OCI-LY3 (cell line): ENCODE measurements around the gene LDLRAD4.

ENCODE experiments used
- H2AFZ ChIP-seq: fragments of 200-600, 300-600 bp; shearing (Covaris generic); 2 replicates; pipeline ENCODE4 v1.6.0; 2014; ENCODE audit warnings: antibody characterized with exemption, low read depth, low read length
- H3K27ac ChIP-seq: fragments of 200-600, 300-600 bp; sonication (generic); 2 replicates; pipeline ENCODE4 v1.5.1; 2014; ENCODE audit warnings: mild to moderate bottlenecking, low read length, moderate library complexity, mixed read lengths
- H3K27me3 ChIP-seq: fragments of 200-600, 300-600 bp; sonication (generic); 2 replicates; pipeline ENCODE4 v1.6.1; 2014; ENCODE audit warnings: low read depth, low read length, mixed read lengths
- H3K36me3 ChIP-seq: fragments of 200-600, 300-600 bp; sonication (generic); replicated peaks from 2 replicates; pipeline ENCODE3; 2014; ENCODE audit warnings: low read depth, low read length, mixed read lengths
- H3K4me1 ChIP-seq: fragments of 300-600, 200-600 bp; sonication (generic); 2 replicates; pipeline ENCODE4 v1.6.1; 2014; ENCODE audit warnings: low read length, mixed read lengths
- H3K4me2 ChIP-seq: fragments of 200-600, 300-600 bp; sonication (generic); 2 replicates; pipeline ENCODE4 v1.6.1; 2014; ENCODE audit warnings: low read length, mixed read lengths
- H3K4me3 ChIP-seq: fragments of 300-600, 200-600 bp; sonication (generic); 2 replicates; pipeline ENCODE4 v1.5.1; 2014; ENCODE audit warnings: antibody characterized with exemption, mild to moderate bottlenecking, low read length, moderate library complexity
- H3K79me2 ChIP-seq: fragments of 300-600, 200-600 bp; shearing (Covaris generic); 2 replicates; pipeline ENCODE4 v1.6.1; 2014; ENCODE audit warnings: mild to moderate bottlenecking, low read length, mixed read lengths
- H3K9ac ChIP-seq: fragments of 300-600, 200-600 bp; shearing (Covaris generic); 2 replicates; pipeline ENCODE4 v1.6.0; 2014; ENCODE audit warnings: mild to moderate bottlenecking, low read length, moderate library complexity
- H3K9me3 ChIP-seq: fragments of 200-600, 300-600 bp; shearing (Covaris generic); 2 replicates; pipeline ENCODE4 v1.6.1; 2014; ENCODE audit warnings: low read length, mixed read lengths; ENCODE audit not compliant: insufficient read depth
- H4K20me1 ChIP-seq: fragments of 200-600, 300-600 bp; sonication (generic); 2 replicates; pipeline ENCODE4 v1.6.1; 2016; ENCODE audit warnings: low read length, mixed read lengths; ENCODE audit not compliant: insufficient read depth
- EZH2phosphoT487 ChIP-seq: fragments of 200-600 bp; shearing (Covaris generic); IDR thresholded peaks from 2 replicates; pipeline ENCODE4 v1.6.1; 2018; ENCODE audit warnings: antibody characterized with exemption, mixed run types, low read depth
- TF ChIP-seq, protein P1 (sequence below): fragments of 200-600, 300-600 bp; sonication (generic); IDR thresholded peaks from 2 replicates; pipeline ENCODE4 v1.5.1; 2014; ENCODE audit warnings: antibody characterized with exemption, low read length, low read depth

The LDLRAD4 gene

DNA sequence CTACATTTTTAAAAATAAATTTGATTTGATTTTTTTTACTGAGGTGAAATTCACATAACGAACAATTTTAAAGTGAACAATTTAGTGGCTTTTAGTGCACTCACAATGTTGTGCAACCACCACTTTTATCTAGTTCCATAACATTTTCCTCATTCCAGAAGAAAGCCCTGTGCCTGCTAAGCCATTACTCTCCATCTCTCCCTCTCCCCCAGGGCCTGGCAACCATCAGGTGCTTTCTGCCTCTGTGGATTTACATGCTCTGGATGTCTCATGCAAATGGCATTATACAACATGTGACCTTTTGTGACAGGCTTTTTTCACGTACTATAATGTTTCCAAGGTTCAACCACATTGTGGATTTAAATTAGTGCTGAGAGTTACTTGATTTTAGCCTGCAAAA, 19.9 kb upstream of the LDLRAD4 start:
- H3K4me1 ChIP-seq = no peaks in the 10 kb centered on the region
- H4K20me1 ChIP-seq = no peaks in the 10 kb centered on the region
- peaks cover 6% of the 10 kb centered on the region; the same call in 1 of the 2 replicates for H3K9me3 ChIP-seq
- no peak overlapping the region for H3K27ac ChIP-seq
- TF ChIP-seq EZH2phosphoT487 = no peak
- TF ChIP-seq, protein P1, sequence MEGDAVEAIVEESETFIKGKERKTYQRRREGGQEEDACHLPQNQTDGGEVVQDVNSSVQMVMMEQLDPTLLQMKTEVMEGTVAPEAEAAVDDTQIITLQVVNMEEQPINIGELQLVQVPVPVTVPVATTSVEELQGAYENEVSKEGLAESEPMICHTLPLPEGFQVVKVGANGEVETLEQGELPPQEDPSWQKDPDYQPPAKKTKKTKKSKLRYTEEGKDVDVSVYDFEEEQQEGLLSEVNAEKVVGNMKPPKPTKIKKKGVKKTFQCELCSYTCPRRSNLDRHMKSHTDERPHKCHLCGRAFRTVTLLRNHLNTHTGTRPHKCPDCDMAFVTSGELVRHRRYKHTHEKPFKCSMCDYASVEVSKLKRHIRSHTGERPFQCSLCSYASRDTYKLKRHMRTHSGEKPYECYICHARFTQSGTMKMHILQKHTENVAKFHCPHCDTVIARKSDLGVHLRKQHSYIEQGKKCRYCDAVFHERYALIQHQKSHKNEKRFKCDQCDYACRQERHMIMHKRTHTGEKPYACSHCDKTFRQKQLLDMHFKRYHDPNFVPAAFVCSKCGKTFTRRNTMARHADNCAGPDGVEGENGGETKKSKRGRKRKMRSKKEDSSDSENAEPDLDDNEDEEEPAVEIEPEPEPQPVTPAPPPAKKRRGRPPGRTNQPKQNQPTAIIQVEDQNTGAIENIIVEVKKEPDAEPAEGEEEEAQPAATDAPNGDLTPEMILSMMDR = no peak
- H2AFZ ChIP-seq = no peak overlapping the region
- no peaks in the 10 kb centered on the region for H3K79me2 ChIP-seq
- H3K4me3 ChIP-seq = no peak overlapping the region
- H3K4me2 ChIP-seq = no peak overlapping the region
- H3K36me3 ChIP-seq = no peaks in the 10 kb centered on the region
- H3K9ac ChIP-seq = no peak overlapping the region
- peaks cover 1% of the 10 kb centered on the region; the same call in 1 of the 2 replicates for H3K27me3 ChIP-seq

DNA sequence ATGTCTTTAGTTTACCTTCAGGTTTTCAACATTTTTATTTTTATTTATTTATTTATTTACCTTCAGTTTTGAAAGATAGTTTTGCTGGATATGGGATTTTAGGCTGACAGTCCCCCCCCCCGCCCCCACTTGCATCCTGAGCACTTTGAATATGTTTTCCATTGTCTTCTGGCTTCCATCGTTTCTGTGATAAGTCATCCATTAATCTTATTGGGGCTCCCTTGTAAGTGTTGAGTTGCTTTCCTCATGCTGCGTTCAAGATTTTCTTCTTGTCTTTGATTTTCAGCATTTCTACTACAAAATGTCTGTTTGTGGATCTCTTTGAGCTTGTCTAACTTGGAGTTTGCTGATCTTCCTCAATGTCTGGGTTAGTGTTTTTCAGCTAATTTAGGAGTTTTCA, 19.4 kb upstream of the LDLRAD4 start:
- Histone ChIP-seq H3K36me3 (no peaks in the 10 kb centered on the region), H3K4me1 (no peaks in the 10 kb centered on the region), H3K27me3 (no peaks in the 10 kb centered on the region; the same call in 1 of the 2 replicates), H3K4me3 (no peak overlapping the region), H4K20me1 (no peaks in the 10 kb centered on the region), H3K79me2 (no peaks in the 10 kb centered on the region), H3K27ac (no peak overlapping the region), H3K4me2 (no peak overlapping the region), H2AFZ (no peak overlapping the region), H3K9ac (no peak overlapping the region), H3K9me3 (peaks cover 6% of the 10 kb centered on the region; the same call in 1 of the 2 replicates)
- TF ChIP-seq EZH2phosphoT487 = no peak
- TF ChIP-seq, protein P1 = no peak

DNA sequence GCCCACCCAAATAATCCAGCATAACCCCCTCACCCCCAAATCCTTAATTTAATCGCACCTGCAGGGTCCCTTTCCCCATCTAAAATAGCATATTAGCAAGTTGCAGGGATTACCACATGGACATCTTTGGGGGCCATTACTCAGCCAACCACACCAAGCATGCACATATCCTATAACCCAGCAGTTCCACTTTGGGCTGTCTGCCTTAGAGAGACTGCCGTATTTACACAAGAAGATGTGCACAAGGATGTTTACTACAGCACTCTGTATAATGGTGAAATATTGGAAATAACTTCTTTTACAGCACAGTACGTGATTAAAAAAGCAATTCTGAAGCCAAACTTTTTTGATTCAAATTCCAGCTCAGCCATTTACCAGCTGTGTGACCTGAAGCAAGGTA, 17.3 kb upstream of the LDLRAD4 start:
- Histone ChIP-seq H3K4me2 (no peak overlapping the region), H3K9me3 (peaks cover 6% of the 10 kb centered on the region; the same call in 1 of the 2 replicates), H3K9ac (no peak overlapping the region), H3K4me3 (no peak overlapping the region), H3K79me2 (no peaks in the 10 kb centered on the region), H3K27ac (no peak overlapping the region), H2AFZ (no peak overlapping the region), H3K4me1 (no peaks in the 10 kb centered on the region), H3K36me3 (no peaks in the 10 kb centered on the region), H3K27me3 (peaks cover 9% of the 10 kb centered on the region), H4K20me1 (no peaks in the 10 kb centered on the region)
- no peak for TF ChIP-seq EZH2phosphoT487
- TF ChIP-seq, protein P1 = no peak

DNA sequence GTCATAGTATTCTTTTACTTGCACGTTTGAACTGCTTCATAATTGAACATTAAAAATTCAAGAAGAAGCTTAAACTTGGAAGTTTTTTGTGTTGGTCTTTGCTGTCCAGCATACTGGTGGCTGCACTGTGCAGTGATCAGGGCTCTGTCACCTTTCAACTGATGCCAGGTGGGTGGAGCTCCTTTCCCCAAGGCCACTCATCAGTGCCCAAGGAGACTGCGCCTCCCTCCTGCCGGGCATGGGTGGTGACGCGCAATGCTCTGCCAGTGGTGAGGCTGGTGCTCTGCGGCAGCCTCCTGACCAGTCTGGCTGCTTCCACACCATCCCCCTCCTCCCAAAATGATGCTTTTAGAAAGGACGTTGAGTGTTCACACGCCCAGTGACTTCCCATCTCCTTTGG, 16.0 kb upstream of the LDLRAD4 start:
- TF ChIP-seq EZH2phosphoT487 = no peak
- TF ChIP-seq, protein P1 = no peak
- H4K20me1 ChIP-seq = no peaks in the 10 kb centered on the region
- no peaks in the 10 kb centered on the region for H3K79me2 ChIP-seq
- H3K27me3 ChIP-seq = peaks cover 21% of the 10 kb centered on the region
- no peak overlapping the region for H2AFZ ChIP-seq
- no peaks in the 10 kb centered on the region for H3K4me1 ChIP-seq
- no peak overlapping the region for H3K4me2 ChIP-seq
- H3K9me3 ChIP-seq = peaks cover 6% of the 10 kb centered on the region; the same call in 1 of the 2 replicates
- H3K36me3 ChIP-seq = no peaks in the 10 kb centered on the region
- no peak overlapping the region for H3K9ac ChIP-seq
- H3K4me3 ChIP-seq = no peak overlapping the region
- no peak overlapping the region for H3K27ac ChIP-seq
